ENCODE results near the gene ENO3. TPM values are rescaled to one million over a fixed set of nuclear protein-coding genes. Genes with fewer than 3 reads are reported as not detected.

Gene ENO3
- polyA plus RNA-seq, 3 donors: 0.36 to 14.2 (median 0.60) TPM

GRCh38 chr17:4998732-4999429 is 48.0 kb downstream of the ENO3 start:
- WGBS (ENCODE audit: insufficient coverage): 60% methylated on average over 10 of the region's 14 CpGs
- H3K27me3 ChIP-seq (ENCODE audit: control insufficient read depth in 2 of 2, insufficient read depth in 2 of 2, low read length in 2 of 2): peaks cover 0 to 10% of the 10 kb centered on the region in 2 donors
- peak overlapping the region in 1 of 7 donors; percentile 77 for H3K27ac Mint-ChIP-seq
- peak overlapping the region; percentile 73 for H3K9ac ChIP-seq (ENCODE audit: insufficient read depth, low read length, poor library complexity, severe bottlenecking)
- peak overlapping the region; percentile 89 for H3K4me2 ChIP-seq (replicated peaks; ENCODE audit: extremely low read depth, low read length, poor library complexity, severe bottlenecking)
- H3K4me1 Mint-ChIP-seq: peaks cover 34% of the 10 kb centered on the region
- peak overlapping the region; percentile 89 for H2AFZ ChIP-seq (ENCODE audit: insufficient read depth, low read depth, low read length, poor library complexity, severe bottlenecking)
- peak overlapping the region; percentile 52 to 89 (median 68) for H3K4me3 ChIP-seq (replicated peaks in 1 of 3; ENCODE audit: low read depth in 2 of 3, low read length in 3 of 3)
- intact Hi-C loops (cut with micrococcal nuclease): loop anchor here (5.0 kb wide), 2 partner anchors 33 to 192 kb away; partner anchors contain the start of gene PLD2 (in 1 of the 2)
- H3K27ac ChIP-seq (ENCODE audit: low read depth in 1 of 2, low read length in 2 of 2): peak overlapping the region in 1 of 2 donors; percentile 45
- peaks cover 37 to 40% of the 10 kb centered on the region in 2 donors for H3K36me3 Mint-ChIP-seq
- peaks cover 26% of the 10 kb centered on the region for H4K20me1 ChIP-seq (ENCODE audit: insufficient read depth, low read length)
- H3K79me2 ChIP-seq (ENCODE audit: insufficient read depth, low read length): peaks cover 9% of the 10 kb centered on the region
- peaks cover 17 to 31% (median 18%) of the 10 kb centered on the region in 3 donors for H3K27me3 Mint-ChIP-seq (ENCODE audit: low read depth in 3 of 3)
- H3K4me3 Mint-ChIP-seq: peak overlapping the region; percentile 85 to 91
- H3K4me1 ChIP-seq (ENCODE audit: control insufficient read depth in 1 of 2, insufficient read depth in 2 of 2, low read length in 2 of 2): peaks cover 21 to 29% of the 10 kb centered on the region in 2 donors
- TF ChIP-seq, protein P1, sequence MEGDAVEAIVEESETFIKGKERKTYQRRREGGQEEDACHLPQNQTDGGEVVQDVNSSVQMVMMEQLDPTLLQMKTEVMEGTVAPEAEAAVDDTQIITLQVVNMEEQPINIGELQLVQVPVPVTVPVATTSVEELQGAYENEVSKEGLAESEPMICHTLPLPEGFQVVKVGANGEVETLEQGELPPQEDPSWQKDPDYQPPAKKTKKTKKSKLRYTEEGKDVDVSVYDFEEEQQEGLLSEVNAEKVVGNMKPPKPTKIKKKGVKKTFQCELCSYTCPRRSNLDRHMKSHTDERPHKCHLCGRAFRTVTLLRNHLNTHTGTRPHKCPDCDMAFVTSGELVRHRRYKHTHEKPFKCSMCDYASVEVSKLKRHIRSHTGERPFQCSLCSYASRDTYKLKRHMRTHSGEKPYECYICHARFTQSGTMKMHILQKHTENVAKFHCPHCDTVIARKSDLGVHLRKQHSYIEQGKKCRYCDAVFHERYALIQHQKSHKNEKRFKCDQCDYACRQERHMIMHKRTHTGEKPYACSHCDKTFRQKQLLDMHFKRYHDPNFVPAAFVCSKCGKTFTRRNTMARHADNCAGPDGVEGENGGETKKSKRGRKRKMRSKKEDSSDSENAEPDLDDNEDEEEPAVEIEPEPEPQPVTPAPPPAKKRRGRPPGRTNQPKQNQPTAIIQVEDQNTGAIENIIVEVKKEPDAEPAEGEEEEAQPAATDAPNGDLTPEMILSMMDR (IDR thresholded peaks at IDR 0.05): no peak
- H3K9me3 Mint-ChIP-seq: peaks cover 0 to 2% (median 0%) of the 10 kb centered on the region in 7 donors
- H3K9me3 ChIP-seq (replicated peaks in 1 of 2; ENCODE audit: control insufficient read depth in 1 of 2, insufficient read depth in 1 of 2, low read length in 2 of 2): no peaks in the 10 kb centered on the region
- no peak for DNase-seq
- H3K36me3 ChIP-seq (replicated peaks in 1 of 2; ENCODE audit: control insufficient read depth in 1 of 2, insufficient read depth in 2 of 2, low read length in 2 of 2): peaks cover 30 to 33% of the 10 kb centered on the region in 2 donors

DNA sequence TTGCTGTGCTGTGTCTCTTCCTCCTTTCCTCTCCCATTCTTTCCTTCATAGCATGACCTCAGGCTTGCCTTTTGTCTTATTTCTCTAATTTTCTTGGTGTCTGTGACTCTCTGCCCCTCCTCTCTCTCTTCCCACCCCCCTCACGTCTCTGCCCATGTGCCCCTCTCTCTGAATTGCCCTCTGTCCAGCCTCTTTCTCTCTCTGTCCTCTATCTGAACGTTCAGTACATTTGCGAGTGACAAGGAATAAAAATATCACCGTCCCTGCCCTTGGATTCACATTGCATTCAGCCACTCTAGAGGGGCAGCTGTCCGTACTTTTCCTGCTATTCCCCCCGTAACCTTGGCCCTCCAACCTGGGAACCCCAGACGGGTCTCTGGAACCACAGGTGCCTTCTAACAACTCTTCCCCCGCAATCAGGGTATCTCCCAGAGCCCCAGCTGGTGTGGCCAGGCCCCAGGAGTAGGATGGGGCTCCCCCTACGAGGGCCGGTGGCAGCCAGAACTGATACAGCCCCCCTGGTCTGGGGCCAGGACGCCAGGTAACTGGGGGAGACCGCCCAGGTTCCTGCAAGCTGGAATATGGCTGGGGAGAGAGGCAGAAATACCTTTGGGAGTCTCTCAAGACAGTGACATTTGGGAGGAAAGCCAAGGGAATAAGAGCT is 48.6 kb downstream of the ENO3 start:
- Histone ChIP-seq H3K27ac (ENCODE audit: low read depth in 1 of 2, low read length in 2 of 2) (no peak overlapping the region), H4K20me1 (ENCODE audit: insufficient read depth, low read length) (peaks cover 26% of the 10 kb centered on the region), H3K9ac (ENCODE audit: insufficient read depth, low read length, poor library complexity, severe bottlenecking) (no peak overlapping the region), H3K9me3 (replicated peaks in 1 of 2; ENCODE audit: control insufficient read depth in 1 of 2, insufficient read depth in 1 of 2, low read length in 2 of 2) (no peaks in the 10 kb centered on the region), H3K36me3 (replicated peaks in 1 of 2; ENCODE audit: control insufficient read depth in 1 of 2, insufficient read depth in 2 of 2, low read length in 2 of 2) (peaks cover 37 to 40% of the 10 kb centered on the region in 2 donors), H3K27me3 (ENCODE audit: control insufficient read depth in 2 of 2, insufficient read depth in 2 of 2, low read length in 2 of 2) (peaks cover 0 to 10% of the 10 kb centered on the region in 2 donors), H3K4me1 (ENCODE audit: control insufficient read depth in 1 of 2, insufficient read depth in 2 of 2, low read length in 2 of 2) (peaks cover 21 to 29% of the 10 kb centered on the region in 2 donors), H3K4me2 (replicated peaks; ENCODE audit: extremely low read depth, low read length, poor library complexity, severe bottlenecking) (peak overlapping the region; percentile 89), H3K4me3 (replicated peaks in 1 of 3; ENCODE audit: low read depth in 2 of 3, low read length in 3 of 3) (peak overlapping the region in 1 of 3 experiments; percentile 89), H3K79me2 (ENCODE audit: insufficient read depth, low read length) (peaks cover 9% of the 10 kb centered on the region), H2AFZ (ENCODE audit: insufficient read depth, low read depth, low read length, poor library complexity, severe bottlenecking) (no peak overlapping the region)
- peaks cover 0 to 2% (median 0%) of the 10 kb centered on the region in 7 donors for H3K9me3 Mint-ChIP-seq
- 90% methylated on average over 12 of the region's 12 CpGs for WGBS (ENCODE audit: insufficient coverage)
- peak overlapping the region; percentile 85 to 91 for H3K4me3 Mint-ChIP-seq
- DNase-seq: no peak
- H3K27ac Mint-ChIP-seq: peak overlapping the region in 1 of 7 donors; percentile 51
- H3K36me3 Mint-ChIP-seq: peaks cover 44 to 47% of the 10 kb centered on the region in 2 donors
- intact Hi-C loops (cut with micrococcal nuclease): loop anchor here (5.0 kb wide), 2 partner anchors 33 to 192 kb away; partner anchors contain the start of gene PLD2 (in 1 of the 2)
- H3K27me3 Mint-ChIP-seq (ENCODE audit: low read depth in 3 of 3): peaks cover 17 to 30% (median 18%) of the 10 kb centered on the region in 3 donors
- H3K4me1 Mint-ChIP-seq: peaks cover 34% of the 10 kb centered on the region
- TF ChIP-seq, protein P1 (IDR thresholded peaks at IDR 0.05): no peak

Measured in CD14-positive monocyte (primary cell).